Right forelimb (tissue), 1 donor: ENCODE data around the gene OPRM1.

ENCODE experiments used
- DNase-seq: peaks from one replicate; pipeline ENCODE4 v3.0.0-alpha.2; 2018

OPRM1 gene

DNA sequence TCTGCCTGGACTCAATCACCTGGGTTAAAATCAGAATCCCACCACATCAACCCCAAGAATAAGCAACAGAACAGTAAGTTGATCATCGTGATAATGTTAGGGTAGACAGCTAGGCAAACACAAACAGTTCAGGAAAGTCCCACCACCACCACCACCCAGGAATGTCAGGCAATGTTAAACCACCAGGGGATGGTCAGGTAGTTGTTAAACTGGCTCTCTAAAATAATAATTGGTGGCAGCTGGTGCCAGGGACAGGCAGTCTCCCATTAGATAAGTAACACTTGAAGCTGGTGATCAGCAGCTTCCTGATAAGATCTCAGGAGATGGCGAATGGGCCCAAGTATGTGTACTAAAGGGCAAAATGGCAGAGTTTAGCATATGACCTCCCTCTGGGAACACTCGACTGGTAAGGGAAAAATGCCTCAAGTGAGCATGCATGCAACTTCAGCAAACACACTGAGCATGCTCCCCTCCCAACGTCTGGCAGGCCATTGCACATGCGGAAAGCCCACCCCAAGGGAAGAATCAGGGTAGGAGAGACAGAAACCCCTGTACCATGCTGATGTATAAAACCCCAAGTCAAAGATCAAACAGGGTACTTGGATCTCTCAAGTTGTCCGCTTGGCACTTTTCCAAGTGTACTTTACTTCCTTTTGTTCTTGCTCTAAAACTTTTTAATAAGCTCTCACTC lies 250.9 kb downstream of the OPRM1 start:
- no peak for DNase-seq

DNA sequence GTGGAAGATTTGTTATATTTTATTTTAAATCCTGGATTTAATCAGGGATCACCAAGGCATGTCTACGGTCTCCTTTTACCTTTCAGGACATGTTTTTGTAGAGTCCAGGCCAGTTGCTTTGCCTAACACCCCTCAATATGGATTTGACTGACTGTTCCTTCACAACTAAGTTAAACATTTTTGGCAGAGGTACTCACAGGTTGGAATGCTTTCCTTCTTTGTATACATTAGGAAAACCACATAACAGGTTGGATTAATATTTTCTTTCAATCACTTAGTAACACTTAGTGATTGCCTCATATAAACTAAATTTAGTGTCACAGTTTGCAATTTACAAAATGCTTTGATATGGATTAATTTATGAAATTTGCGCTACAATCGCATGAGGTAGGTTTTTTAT lies 253.0 kb downstream of the OPRM1 start:
- no peak for DNase-seq

DNA sequence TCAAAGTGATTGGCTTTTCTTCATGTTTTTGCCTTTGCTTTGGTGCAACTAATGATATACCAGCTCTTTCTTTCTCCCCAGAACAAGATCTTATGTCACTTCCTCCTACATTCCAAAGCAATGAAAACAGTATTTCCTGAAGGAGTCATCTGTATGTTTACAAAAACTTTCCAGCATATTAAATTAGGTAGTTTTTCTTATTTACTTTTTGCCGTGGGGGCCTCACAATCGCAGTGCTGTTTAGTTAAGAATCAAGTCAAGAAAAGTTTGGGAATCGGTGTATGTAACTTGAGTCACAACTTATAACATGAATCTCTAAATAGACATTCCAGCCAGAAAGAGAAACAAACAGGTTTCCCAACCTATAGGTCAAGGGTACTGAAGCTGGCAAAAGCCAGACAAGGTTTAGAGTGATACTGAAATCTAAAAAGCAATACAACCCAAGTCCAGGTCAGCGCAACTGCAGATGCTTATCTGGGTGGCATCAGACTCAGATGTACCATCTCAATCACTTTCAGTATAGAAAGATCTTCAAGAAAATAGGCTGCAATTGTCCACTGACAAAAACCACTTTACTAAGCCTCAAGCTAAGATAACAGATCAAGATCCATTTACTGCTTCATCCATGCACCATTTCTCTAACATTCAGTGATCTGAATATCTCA lies 253.9 kb downstream of the OPRM1 start:
- no peak for DNase-seq

DNA sequence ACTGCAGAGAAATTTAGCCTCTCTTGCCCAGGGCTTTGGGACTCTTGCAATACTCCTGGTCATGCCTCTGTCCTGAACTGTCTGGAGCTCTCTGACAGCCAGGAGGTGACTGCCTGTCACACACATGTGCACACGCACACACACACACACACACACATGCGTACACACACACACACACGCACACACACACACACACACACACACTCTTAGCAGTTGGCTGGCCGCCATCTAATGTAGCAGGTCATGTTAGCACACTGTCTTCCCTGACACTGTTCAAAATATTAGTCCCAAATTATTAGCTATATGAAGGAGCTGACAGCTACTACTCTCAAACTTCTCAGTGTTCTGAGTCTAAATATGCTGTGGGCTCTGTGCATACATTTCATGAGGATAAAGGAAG lies 256.7 kb downstream of the OPRM1 start:
- DNase-seq = no peak
